H9 (cell line): Measurements from ENCODE around the gene METTL4. TPM values are rescaled to one million over a fixed set of nuclear protein-coding genes. Genes with fewer than 3 reads are reported as not detected.

Source experiments
- DNase-seq: peaks from one replicate; pipeline ENCODE4 v3.0.0-alpha.2; 2017
- H2AFZ ChIP-seq: one replicate; pipeline ENCODE4 v1.6.1; 2013; ENCODE audit warnings: mild to moderate bottlenecking, low read length, control low read depth, moderate library complexity
- H2AK5ac ChIP-seq: 2 replicates; pipeline ENCODE4 v1.6.1; 2013; ENCODE audit warnings: low read length, control low read depth, mixed read lengths; ENCODE audit not compliant: insufficient read length
- H2BK120ac ChIP-seq: one replicate; pipeline ENCODE4 v1.6.1; 2013; ENCODE audit warnings: low read depth, mild to moderate bottlenecking, low read length, control low read depth, inconsistent platforms; ENCODE audit not compliant: poor library complexity, severe bottlenecking
- H2BK12ac ChIP-seq: 2 replicates; pipeline ENCODE4 v1.6.1; 2013; ENCODE audit warnings: low read length, control low read depth, mixed read lengths, low read depth; ENCODE audit not compliant: insufficient read length
- H2BK15ac ChIP-seq: 2 replicates; pipeline ENCODE4 v1.6.1; 2013; ENCODE audit warnings: low read depth, low read length, control low read depth
- H2BK20ac ChIP-seq: one replicate; pipeline ENCODE4 v1.6.1; 2013; ENCODE audit warnings: low read depth, mild to moderate bottlenecking, low read length, control low read depth, inconsistent platforms; ENCODE audit not compliant: poor library complexity, severe bottlenecking
- H2BK5ac ChIP-seq: 2 replicates; pipeline ENCODE4 v1.6.1; 2013; ENCODE audit warnings: low read length, control low read depth, mixed read lengths; ENCODE audit not compliant: insufficient read length
- H3K14ac ChIP-seq: 2 replicates; pipeline ENCODE4 v1.6.1; 2013; ENCODE audit warnings: low read length, control low read depth; ENCODE audit not compliant: insufficient read depth
- H3K18ac ChIP-seq: 2 replicates; pipeline ENCODE4 v1.6.1; 2013; ENCODE audit warnings: low read depth, mild to moderate bottlenecking, mixed read lengths, low read length, control low read depth; ENCODE audit not compliant: insufficient read length
- H3K23ac ChIP-seq: 2 replicates; pipeline ENCODE4 v1.6.1; 2013; ENCODE audit warnings: low read length, control low read depth, mixed read lengths, low read depth; ENCODE audit not compliant: insufficient read length
- H3K23me2 ChIP-seq: 2 replicates; pipeline ENCODE4 v1.6.1; 2013; ENCODE audit warnings: low read depth, mild to moderate bottlenecking, mixed read lengths, low read length, control low read depth; ENCODE audit not compliant: insufficient read length, poor library complexity, severe bottlenecking
- H3K27ac ChIP-seq: 2 replicates; pipeline ENCODE4 v1.5.1; 2013; ENCODE audit warnings: low read length, control low read depth, mixed read lengths, low read depth; ENCODE audit not compliant: insufficient read length
- H3K27me3 ChIP-seq: 2 replicates; pipeline ENCODE4 v1.6.1; 2013; ENCODE audit warnings: low read length, control low read depth, inconsistent platforms; ENCODE audit not compliant: insufficient read depth
- H3K4ac ChIP-seq: 2 replicates; pipeline ENCODE4 v1.6.1; 2013; ENCODE audit warnings: low read depth, mild to moderate bottlenecking, control low read depth, inconsistent platforms, low read length, moderate library complexity
- H3K4me1 ChIP-seq: 2 replicates; pipeline ENCODE4 v1.6.1; 2013; ENCODE audit warnings: low read length, control low read depth, inconsistent platforms; ENCODE audit not compliant: insufficient read depth
- H3K4me2 ChIP-seq: 2 replicates; pipeline ENCODE4 v1.6.1; 2013; ENCODE audit warnings: low read length, control low read depth, mixed read lengths; ENCODE audit not compliant: insufficient read length, insufficient read depth
- H3K56ac ChIP-seq: 2 replicates; pipeline ENCODE4 v1.6.1; 2013; ENCODE audit warnings: low read depth, mild to moderate bottlenecking, mixed read lengths, low read length, control low read depth; ENCODE audit not compliant: insufficient read length
- H3K79me1 ChIP-seq: 2 replicates; pipeline ENCODE4 v1.6.1; 2013; ENCODE audit warnings: low read depth, mild to moderate bottlenecking, moderate library complexity, low read length, control low read depth, inconsistent platforms; ENCODE audit not compliant: insufficient read depth, poor library complexity, severe bottlenecking
- H3K79me2 ChIP-seq: 2 replicates; pipeline ENCODE4 v1.6.1; 2013; ENCODE audit warnings: low read length, control low read depth, inconsistent platforms; ENCODE audit not compliant: insufficient read depth
- H3K9ac ChIP-seq: 2 replicates; pipeline ENCODE4 v1.6.1; 2013; ENCODE audit warnings: low read length, control low read depth, mixed read lengths; ENCODE audit not compliant: insufficient read length; ENCODE audit errors: extremely low read depth
- H3K9me3 ChIP-seq: one replicate; pipeline ENCODE4 v1.6.1; 2013; ENCODE audit warnings: low read depth, low read length, inconsistent platforms; ENCODE audit not compliant: control insufficient read depth
- H3T11ph ChIP-seq: one replicate; pipeline ENCODE4 v1.6.1; 2013; ENCODE audit warnings: mild to moderate bottlenecking, low read length, control low read depth, inconsistent platforms
- H4K20me1 ChIP-seq: one replicate; pipeline ENCODE4 v1.6.1; 2013; ENCODE audit not compliant: control insufficient read depth, insufficient read length, insufficient read depth
- H4K5ac ChIP-seq: 2 replicates; pipeline ENCODE4 v1.6.1; 2013; ENCODE audit warnings: low read depth, mild to moderate bottlenecking, mixed read lengths, low read length, control low read depth; ENCODE audit not compliant: insufficient read length
- H4K8ac ChIP-seq: replicated peaks from 2 replicates; pipeline ENCODE4 v1.6.1; 2013; ENCODE audit warnings: low read length, control low read depth, mixed read lengths, low read depth; ENCODE audit not compliant: insufficient read length
- H4K91ac ChIP-seq: 2 replicates; pipeline ENCODE4 v1.6.1; 2013; ENCODE audit warnings: low read depth, mild to moderate bottlenecking, moderate library complexity, mixed read lengths, low read length, control low read depth; ENCODE audit not compliant: insufficient read length
- H3K27ac Mint-ChIP-seq, 3 experiments: 2 replicates in 2 of 3; 3 replicates in 1 of 3; pipeline ENCODE4 v1.8.0; 2020 to 2021; ENCODE audit warnings: mixed read lengths in 3 of 3, mild to moderate bottlenecking in 1 of 3, moderate library complexity in 1 of 3
- H3K27me3 Mint-ChIP-seq: 2 replicates; pipeline ENCODE4 v1.8.0; 2021; ENCODE audit warnings: low read depth, mild to moderate bottlenecking, moderate library complexity, mixed read lengths
- H3K36me3 Mint-ChIP-seq, 3 experiments: 2 replicates in 2 of 3; 3 replicates in 1 of 3; pipeline ENCODE4 v1.8.0; 2020 to 2021; ENCODE audit warnings: low read depth in 3 of 3, mixed read lengths in 3 of 3; ENCODE audit not compliant: insufficient read depth in 1 of 3
- H3K4me1 Mint-ChIP-seq, 2 experiments: 2 replicates each; pipeline ENCODE4 v1.8.0; 2020; ENCODE audit warnings: mixed read lengths in 2 of 2
- H3K4me3 Mint-ChIP-seq, 2 experiments: 2 replicates in 1 of 2; 3 replicates in 1 of 2; pipeline ENCODE4 v1.8.0; 2020 to 2021; ENCODE audit warnings: mild to moderate bottlenecking in 2 of 2, mixed read lengths in 2 of 2, moderate library complexity in 1 of 2
- H3K9me3 Mint-ChIP-seq, 2 experiments: 2 replicates in 1 of 2; 3 replicates in 1 of 2; pipeline ENCODE4 v1.8.0; 2020; ENCODE audit warnings: mild to moderate bottlenecking in 2 of 2, mixed read lengths in 2 of 2, moderate library complexity in 1 of 2
- WGBS: extraction: QIAGEN DNeasy Blood & Tissue Kit; methylation state at CpG from one replicate; pipeline ENCODE4 v1.1.7; 2013; ENCODE audit warnings: missing lambda C conversion rate, low lambda C conversion rate, mixed read lengths; ENCODE audit not compliant: insufficient read length; ENCODE audit errors: extremely low coverage; 5-methylcytosine and 5-hydroxymethylcytosine counted together
- total RNA-seq: library from RNA; stranded (reverse); gene quantifications from 2 replicates; pipeline ENCODE4 v1.2.1, GENCODE V29; 2021
- TF ChIP-seq, protein P1 (sequence below): fragments of 200-600 bp; sonication (generic); conservative IDR thresholded peaks from 3 replicates; pipeline ENCODE4 v1.8.0; 2021; ENCODE audit warnings: antibody characterized with exemption, mild to moderate bottlenecking

The METTL4 gene
- total RNA-seq, 1 experiment from 2014 or later, result 14.2 TPM

DNA sequence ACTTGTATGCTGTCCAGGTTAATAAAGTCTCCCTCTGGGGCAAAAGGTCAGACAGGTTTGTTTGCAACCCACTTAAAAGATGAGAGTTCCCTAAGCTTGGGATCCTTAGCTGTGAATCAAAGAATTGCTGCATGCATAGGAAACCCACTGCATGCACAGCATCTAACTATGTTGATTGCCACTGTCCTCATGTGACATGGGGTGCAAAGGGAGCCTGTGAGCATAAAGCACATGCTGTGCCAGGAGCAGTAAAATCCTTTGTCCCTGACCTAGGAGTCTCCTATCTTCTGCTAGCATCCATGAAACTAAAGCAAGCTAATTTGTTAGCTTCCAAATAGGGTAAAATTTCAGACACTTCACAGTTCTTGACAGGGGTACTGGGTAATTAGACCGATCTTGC lies 13.8 kb downstream of the METTL4 start:
- Histone ChIP-seq H4K91ac (no peak overlapping the region), H2BK5ac (no peak overlapping the region), H3K27ac (no peak overlapping the region), H3K9me3 (no peaks in the 10 kb centered on the region), H4K5ac (no peak overlapping the region), H3K79me1 (no peaks in the 10 kb centered on the region), H4K8ac (no peak overlapping the region), H2BK12ac (no peak overlapping the region), H2BK120ac (no peak overlapping the region), H2AK5ac (no peak overlapping the region), H2BK15ac (no peak overlapping the region), H3K27me3 (no peaks in the 10 kb centered on the region), H3K23me2 (no peaks in the 10 kb centered on the region), H3K18ac (no peak overlapping the region), H3K9ac (no peak overlapping the region), H3K4me2 (no peak overlapping the region), H3T11ph (no peak overlapping the region), H4K20me1 (no peaks in the 10 kb centered on the region), H3K14ac (no peak overlapping the region), H3K4ac (no peak overlapping the region), H2AFZ (no peak overlapping the region), H3K23ac (no peak overlapping the region), H2BK20ac (no peak overlapping the region), H3K4me1 (no peaks in the 10 kb centered on the region), H3K56ac (no peak overlapping the region), H3K79me2 (no peaks in the 10 kb centered on the region)
- Mint-ChIP-seq H3K36me3 (peaks cover 0 to 10% (median 9%) of the 10 kb centered on the region in 3 experiments; a peak in 5 of 7 replicates), H3K27me3 (no peaks in the 10 kb centered on the region), H3K4me1 (peaks cover 10 to 11% of the 10 kb centered on the region in 2 experiments), H3K27ac (no peak overlapping the region), H3K9me3 (no peaks in the 10 kb centered on the region), H3K4me3 (no peak overlapping the region)
- no CpG with 5 or more reads among the region's 1 CpG for WGBS
- TF ChIP-seq, protein P1, sequence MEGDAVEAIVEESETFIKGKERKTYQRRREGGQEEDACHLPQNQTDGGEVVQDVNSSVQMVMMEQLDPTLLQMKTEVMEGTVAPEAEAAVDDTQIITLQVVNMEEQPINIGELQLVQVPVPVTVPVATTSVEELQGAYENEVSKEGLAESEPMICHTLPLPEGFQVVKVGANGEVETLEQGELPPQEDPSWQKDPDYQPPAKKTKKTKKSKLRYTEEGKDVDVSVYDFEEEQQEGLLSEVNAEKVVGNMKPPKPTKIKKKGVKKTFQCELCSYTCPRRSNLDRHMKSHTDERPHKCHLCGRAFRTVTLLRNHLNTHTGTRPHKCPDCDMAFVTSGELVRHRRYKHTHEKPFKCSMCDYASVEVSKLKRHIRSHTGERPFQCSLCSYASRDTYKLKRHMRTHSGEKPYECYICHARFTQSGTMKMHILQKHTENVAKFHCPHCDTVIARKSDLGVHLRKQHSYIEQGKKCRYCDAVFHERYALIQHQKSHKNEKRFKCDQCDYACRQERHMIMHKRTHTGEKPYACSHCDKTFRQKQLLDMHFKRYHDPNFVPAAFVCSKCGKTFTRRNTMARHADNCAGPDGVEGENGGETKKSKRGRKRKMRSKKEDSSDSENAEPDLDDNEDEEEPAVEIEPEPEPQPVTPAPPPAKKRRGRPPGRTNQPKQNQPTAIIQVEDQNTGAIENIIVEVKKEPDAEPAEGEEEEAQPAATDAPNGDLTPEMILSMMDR, result no peak
- DNase-seq, result no peak
